H9 (cell line): ENCODE data around the gene CD7. TPM values are rescaled to one million over a fixed set of nuclear protein-coding genes. Genes with fewer than 3 reads are reported as not detected.

ENCODE experiments used
- DNase-seq: peaks from one replicate; pipeline ENCODE4 v3.0.0-alpha.2; 2017
- H2AFZ ChIP-seq: one replicate; pipeline ENCODE4 v1.6.1; 2013; ENCODE audit warnings: mild to moderate bottlenecking, low read length, control low read depth, moderate library complexity
- H2AK5ac ChIP-seq: 2 replicates; pipeline ENCODE4 v1.6.1; 2013; ENCODE audit warnings: low read length, control low read depth, mixed read lengths; ENCODE audit not compliant: insufficient read length
- H2BK120ac ChIP-seq: one replicate; pipeline ENCODE4 v1.6.1; 2013; ENCODE audit warnings: low read depth, mild to moderate bottlenecking, low read length, control low read depth, inconsistent platforms; ENCODE audit not compliant: poor library complexity, severe bottlenecking
- H2BK12ac ChIP-seq: 2 replicates; pipeline ENCODE4 v1.6.1; 2013; ENCODE audit warnings: low read length, control low read depth, mixed read lengths, low read depth; ENCODE audit not compliant: insufficient read length
- H2BK15ac ChIP-seq: 2 replicates; pipeline ENCODE4 v1.6.1; 2013; ENCODE audit warnings: low read depth, low read length, control low read depth
- H2BK20ac ChIP-seq: one replicate; pipeline ENCODE4 v1.6.1; 2013; ENCODE audit warnings: low read depth, mild to moderate bottlenecking, low read length, control low read depth, inconsistent platforms; ENCODE audit not compliant: poor library complexity, severe bottlenecking
- H2BK5ac ChIP-seq: 2 replicates; pipeline ENCODE4 v1.6.1; 2013; ENCODE audit warnings: low read length, control low read depth, mixed read lengths; ENCODE audit not compliant: insufficient read length
- H3K14ac ChIP-seq: 2 replicates; pipeline ENCODE4 v1.6.1; 2013; ENCODE audit warnings: low read length, control low read depth; ENCODE audit not compliant: insufficient read depth
- H3K18ac ChIP-seq: 2 replicates; pipeline ENCODE4 v1.6.1; 2013; ENCODE audit warnings: low read depth, mild to moderate bottlenecking, mixed read lengths, low read length, control low read depth; ENCODE audit not compliant: insufficient read length
- H3K23ac ChIP-seq: 2 replicates; pipeline ENCODE4 v1.6.1; 2013; ENCODE audit warnings: low read length, control low read depth, mixed read lengths, low read depth; ENCODE audit not compliant: insufficient read length
- H3K23me2 ChIP-seq: 2 replicates; pipeline ENCODE4 v1.6.1; 2013; ENCODE audit warnings: low read depth, mild to moderate bottlenecking, mixed read lengths, low read length, control low read depth; ENCODE audit not compliant: insufficient read length, poor library complexity, severe bottlenecking
- H3K27ac ChIP-seq: 2 replicates; pipeline ENCODE4 v1.5.1; 2013; ENCODE audit warnings: low read length, control low read depth, mixed read lengths, low read depth; ENCODE audit not compliant: insufficient read length
- H3K27me3 ChIP-seq: 2 replicates; pipeline ENCODE4 v1.6.1; 2013; ENCODE audit warnings: low read length, control low read depth, inconsistent platforms; ENCODE audit not compliant: insufficient read depth
- H3K4ac ChIP-seq: 2 replicates; pipeline ENCODE4 v1.6.1; 2013; ENCODE audit warnings: low read depth, mild to moderate bottlenecking, control low read depth, inconsistent platforms, low read length, moderate library complexity
- H3K4me1 ChIP-seq: 2 replicates; pipeline ENCODE4 v1.6.1; 2013; ENCODE audit warnings: low read length, control low read depth, inconsistent platforms; ENCODE audit not compliant: insufficient read depth
- H3K4me2 ChIP-seq: 2 replicates; pipeline ENCODE4 v1.6.1; 2013; ENCODE audit warnings: low read length, control low read depth, mixed read lengths; ENCODE audit not compliant: insufficient read length, insufficient read depth
- H3K56ac ChIP-seq: 2 replicates; pipeline ENCODE4 v1.6.1; 2013; ENCODE audit warnings: low read depth, mild to moderate bottlenecking, mixed read lengths, low read length, control low read depth; ENCODE audit not compliant: insufficient read length
- H3K79me1 ChIP-seq: 2 replicates; pipeline ENCODE4 v1.6.1; 2013; ENCODE audit warnings: low read depth, mild to moderate bottlenecking, moderate library complexity, low read length, control low read depth, inconsistent platforms; ENCODE audit not compliant: insufficient read depth, poor library complexity, severe bottlenecking
- H3K79me2 ChIP-seq: 2 replicates; pipeline ENCODE4 v1.6.1; 2013; ENCODE audit warnings: low read length, control low read depth, inconsistent platforms; ENCODE audit not compliant: insufficient read depth
- H3K9ac ChIP-seq: 2 replicates; pipeline ENCODE4 v1.6.1; 2013; ENCODE audit warnings: low read length, control low read depth, mixed read lengths; ENCODE audit not compliant: insufficient read length; ENCODE audit errors: extremely low read depth
- H3K9me3 ChIP-seq: one replicate; pipeline ENCODE4 v1.6.1; 2013; ENCODE audit warnings: low read depth, low read length, inconsistent platforms; ENCODE audit not compliant: control insufficient read depth
- H3T11ph ChIP-seq: one replicate; pipeline ENCODE4 v1.6.1; 2013; ENCODE audit warnings: mild to moderate bottlenecking, low read length, control low read depth, inconsistent platforms
- H4K20me1 ChIP-seq: one replicate; pipeline ENCODE4 v1.6.1; 2013; ENCODE audit not compliant: control insufficient read depth, insufficient read length, insufficient read depth
- H4K5ac ChIP-seq: 2 replicates; pipeline ENCODE4 v1.6.1; 2013; ENCODE audit warnings: low read depth, mild to moderate bottlenecking, mixed read lengths, low read length, control low read depth; ENCODE audit not compliant: insufficient read length
- H4K8ac ChIP-seq: replicated peaks from 2 replicates; pipeline ENCODE4 v1.6.1; 2013; ENCODE audit warnings: low read length, control low read depth, mixed read lengths, low read depth; ENCODE audit not compliant: insufficient read length
- H4K91ac ChIP-seq: 2 replicates; pipeline ENCODE4 v1.6.1; 2013; ENCODE audit warnings: low read depth, mild to moderate bottlenecking, moderate library complexity, mixed read lengths, low read length, control low read depth; ENCODE audit not compliant: insufficient read length
- H3K27ac Mint-ChIP-seq, 3 experiments: 2 replicates in 2 of 3; 3 replicates in 1 of 3; pipeline ENCODE4 v1.8.0; 2020 to 2021; ENCODE audit warnings: mixed read lengths in 3 of 3, mild to moderate bottlenecking in 1 of 3, moderate library complexity in 1 of 3
- H3K27me3 Mint-ChIP-seq: 2 replicates; pipeline ENCODE4 v1.8.0; 2021; ENCODE audit warnings: low read depth, mild to moderate bottlenecking, moderate library complexity, mixed read lengths
- H3K36me3 Mint-ChIP-seq, 3 experiments: 2 replicates in 2 of 3; 3 replicates in 1 of 3; pipeline ENCODE4 v1.8.0; 2020 to 2021; ENCODE audit warnings: low read depth in 3 of 3, mixed read lengths in 3 of 3; ENCODE audit not compliant: insufficient read depth in 1 of 3
- H3K4me1 Mint-ChIP-seq, 2 experiments: 2 replicates each; pipeline ENCODE4 v1.8.0; 2020; ENCODE audit warnings: mixed read lengths in 2 of 2
- H3K4me3 Mint-ChIP-seq, 2 experiments: 2 replicates in 1 of 2; 3 replicates in 1 of 2; pipeline ENCODE4 v1.8.0; 2020 to 2021; ENCODE audit warnings: mild to moderate bottlenecking in 2 of 2, mixed read lengths in 2 of 2, moderate library complexity in 1 of 2
- H3K9me3 Mint-ChIP-seq, 2 experiments: 2 replicates in 1 of 2; 3 replicates in 1 of 2; pipeline ENCODE4 v1.8.0; 2020; ENCODE audit warnings: mild to moderate bottlenecking in 2 of 2, mixed read lengths in 2 of 2, moderate library complexity in 1 of 2
- CTCF ChIP-seq: fragments of 200-600 bp; sonication (generic); conservative IDR thresholded peaks from 3 replicates; pipeline ENCODE4 v1.8.0; 2021; ENCODE audit warnings: antibody characterized with exemption, mild to moderate bottlenecking
- WGBS: extraction: QIAGEN DNeasy Blood & Tissue Kit; methylation state at CpG from one replicate; pipeline ENCODE4 v1.1.7; 2013; ENCODE audit warnings: missing lambda C conversion rate, low lambda C conversion rate, mixed read lengths; ENCODE audit not compliant: insufficient read length; ENCODE audit errors: extremely low coverage; 5-methylcytosine and 5-hydroxymethylcytosine counted together
- total RNA-seq: library from RNA; stranded (reverse); gene quantifications from 2 replicates; pipeline ENCODE4 v1.2.1, GENCODE V29; 2021

CD7 gene
- total RNA-seq, 1 experiment from 2014 or later: 0.35 TPM

- DNase-seq: no peak
- Histone ChIP-seq H2AK5ac (no peak overlapping the region), H2AFZ (no peak overlapping the region), H2BK120ac (no peak overlapping the region), H3K23ac (no peak overlapping the region), H3K4ac (no peak overlapping the region), H3K18ac (no peak overlapping the region), H3K4me1 (peaks cover 3% of the 10 kb centered on the region; the same call in 1 of the 2 replicates), H2BK15ac (no peak overlapping the region), H3K56ac (no peak overlapping the region), H3K9ac (no peak overlapping the region), H3K79me2 (no peaks in the 10 kb centered on the region), H3K27me3 (no peaks in the 10 kb centered on the region), H4K5ac (no peak overlapping the region), H3T11ph (no peak overlapping the region), H3K27ac (no peak overlapping the region), H2BK12ac (no peak overlapping the region), H3K23me2 (no peaks in the 10 kb centered on the region), H4K91ac (no peak overlapping the region), H4K8ac (no peak overlapping the region), H2BK20ac (no peak overlapping the region), H3K14ac (no peak overlapping the region), H4K20me1 (peaks cover 4% of the 10 kb centered on the region), H2BK5ac (no peak overlapping the region), H3K9me3 (no peaks in the 10 kb centered on the region), H3K79me1 (no peaks in the 10 kb centered on the region), H3K4me2 (no peak overlapping the region)
- no peak for TF ChIP-seq CTCF
- no peak overlapping the region for H3K4me3 Mint-ChIP-seq
- peaks cover 11% of the 10 kb centered on the region for H3K27me3 Mint-ChIP-seq
- no peak overlapping the region for H3K27ac Mint-ChIP-seq
- no CpG with 5 or more reads among the region's 8 CpGs for WGBS
- peaks cover 0 to 5% of the 10 kb centered on the region in 2 experiments; a peak in 3 of 5 replicates for H3K9me3 Mint-ChIP-seq
- H3K36me3 Mint-ChIP-seq: no peaks in the 10 kb centered on the region
- H3K4me1 Mint-ChIP-seq: peaks cover 23 to 42% of the 10 kb centered on the region in 2 experiments
Observed at GRCh38 chr17:82280537-82280936, 36.9 kb downstream of the CD7 start.
